HG03103 (cell line): ENCODE results near the gene ALOXE3.
"Not testable (repeated sequence)": the region's sequence is repeated elsewhere in the genome, so short reads cannot be mapped to it uniquely, and the experiment has no call there.

ENCODE experiments used
- ATAC-seq: cut with Tn5 transposase; IDR thresholded peaks from one replicate; pipeline ENCODE4 v1.9.1; 2021; ENCODE audit warnings: low read depth; ENCODE audit not compliant: unreplicated experiment

Gene ALOXE3

GRCh38 chr17:8103549-8103948 is 14.8 kb downstream of the ALOXE3 start:
- no peak for ATAC-seq

- no peak for ATAC-seq
Observed at GRCh38 chr17:8101721-8102120, 16.6 kb downstream of the ALOXE3 start.

GRCh38 chr17:8100763-8101162 is 17.6 kb downstream of the ALOXE3 start:
- no peak for ATAC-seq

- no peak for ATAC-seq
Observed at GRCh38 chr17:8100111-8100510, 18.2 kb downstream of the ALOXE3 start.

- no peak for ATAC-seq
Observed at GRCh38 chr17:8096541-8096940, 21.8 kb downstream of the ALOXE3 start.

- no peak for ATAC-seq
Observed at GRCh38 chr17:8095361-8095760, 23.0 kb downstream of the ALOXE3 start.

- ATAC-seq, result no peak
Observed at GRCh38 chr17:8091033-8091687, 27.2 kb downstream of the ALOXE3 start.

GRCh38 chr17:8089728-8090127 is 28.6 kb downstream of the ALOXE3 start:
- ATAC-seq, result no peak

GRCh38 chr17:8087952-8088230 is 30.4 kb downstream of the ALOXE3 start:
- ATAC-seq, result no peak

- no peak for ATAC-seq
Observed at GRCh38 chr17:8087075-8087951, 31.0 kb downstream of the ALOXE3 start, which contains the start of gene ALOX12B. TSS of gene ALOX12B (minus strand) at chr17:8087716. CDS start at chr17:8087442, 274 bp downstream.

GRCh38 chr17:8084250-8084649 is 34.1 kb downstream of the ALOXE3 start:
- ATAC-seq, result no peak

- ATAC-seq, result no peak
Observed at GRCh38 chr17:8082292-8082691, 36.0 kb downstream of the ALOXE3 start.

- no peak for ATAC-seq
Observed at GRCh38 chr17:8081876-8082275, 36.4 kb downstream of the ALOXE3 start.

GRCh38 chr17:8080799-8081219 is 37.5 kb downstream of the ALOXE3 start:
- ATAC-seq, result no peak

- no peak for ATAC-seq
Observed at GRCh38 chr17:8080208-8080798, 38.0 kb downstream of the ALOXE3 start.

- no peak for ATAC-seq
Observed at GRCh38 chr17:8079291-8080207, 38.8 kb downstream of the ALOXE3 start.

GRCh38 chr17:8077939-8078338 is 40.4 kb downstream of the ALOXE3 start:
- not testable (repeated sequence) for ATAC-seq

- ATAC-seq, result no peak
Observed at GRCh38 chr17:8076502-8077266, 41.6 kb downstream of the ALOXE3 start.

GRCh38 chr17:8075574-8076342 is 42.6 kb downstream of the ALOXE3 start:
- no peak for ATAC-seq
